MM.1S (cell line): Measurements from ENCODE around the gene DPAGT1.

Experiments
- CTCF ChIP-seq: fragments of 300-600 bp; sonication (generic); IDR thresholded peaks from 2 replicates; pipeline ENCODE4 v1.5.1; 2016; ENCODE audit warnings: antibody characterized with exemption, low read length, mixed read lengths
- EZH2 ChIP-seq: fragments of 300-600 bp; sonication (generic); optimal IDR thresholded peaks from 2 replicates; pipeline ENCODE3; 2017; ENCODE audit warnings: low read depth, mild to moderate bottlenecking, antibody characterized with exemption, low read length, mixed read lengths

- no peak for TF ChIP-seq CTCF
- no peak for TF ChIP-seq EZH2
Measured at GRCh38 chr11:119114351-119114750, 12.7 kb upstream of the DPAGT1 start.
